WTC11 (cell line): ENCODE data around the gene ALOX15B. TPM values are rescaled to one million over a fixed set of nuclear protein-coding genes. Genes with fewer than 3 reads are reported as not detected.

ENCODE experiments used
- ARID4B ChIP-seq: sonication (generic); formaldehyde crosslinking; IDR thresholded peaks from 2 replicates; pipeline ENCODE4 v1.8.0; 2023; ENCODE audit warnings: missing genetic modification reagents, mild to moderate bottlenecking, borderline replicate concordance
- EMX1 ChIP-seq: fragments of 250-450 bp; sonication (Bioruptor Pico); IDR thresholded peaks from 2 replicates; pipeline ENCODE4 v1.8.0; 2021; ENCODE audit warnings: mild to moderate bottlenecking
- ESRRA ChIP-seq: sonication (generic); formaldehyde crosslinking; IDR thresholded peaks from 2 replicates; pipeline ENCODE4 v1.8.1; 2022; ENCODE audit warnings: mild to moderate bottlenecking, missing genetic modification reagents, borderline replicate concordance
- GABPB1 ChIP-seq: sonication (generic); formaldehyde crosslinking; IDR thresholded peaks from 2 replicates; pipeline ENCODE4 v1.8.1; 2023; ENCODE audit warnings: mild to moderate bottlenecking, missing genetic modification reagents
- GTF2I ChIP-seq: fragments of 250-450 bp; sonication (Bioruptor Pico); conservative IDR thresholded peaks from 2 replicates; pipeline ENCODE4 v1.4.0; 2021; ENCODE audit warnings: mild to moderate bottlenecking
- IRF1 ChIP-seq: sonication (generic); formaldehyde crosslinking; IDR thresholded peaks from 2 replicates; pipeline ENCODE4 v1.8.0; 2023; ENCODE audit warnings: missing genetic modification reagents
- JAZF1 ChIP-seq: fragments of 250-450 bp; sonication (Bioruptor Pico); IDR thresholded peaks from 2 replicates; pipeline ENCODE4 v1.9.0; 2021; ENCODE audit warnings: moderate library complexity, mild to moderate bottlenecking, inconsistent platforms
- MYBL2 ChIP-seq: sonication (generic); formaldehyde crosslinking; IDR thresholded peaks from 2 replicates; pipeline ENCODE4 v1.8.1; 2023; ENCODE audit warnings: mild to moderate bottlenecking, moderate library complexity, missing genetic modification reagents
- NFE2L1 ChIP-seq: sonication (generic); formaldehyde crosslinking; IDR thresholded peaks from 2 replicates; pipeline ENCODE4 v1.8.1; 2023; ENCODE audit warnings: missing genetic modification reagents
- NFYB ChIP-seq: sonication (generic); formaldehyde crosslinking; conservative IDR thresholded peaks from 2 replicates; pipeline ENCODE4 v1.8.0; 2022; ENCODE audit warnings: low read depth, missing genetic modification reagents
- NR1H2 ChIP-seq: sonication (generic); formaldehyde crosslinking; IDR thresholded peaks from 2 replicates; pipeline ENCODE4 v1.9.0; 2021; ENCODE audit warnings: mild to moderate bottlenecking, moderate library complexity, missing genetic modification reagents
- NR2C2 ChIP-seq: sonication (generic); formaldehyde crosslinking; IDR thresholded peaks from 2 replicates; pipeline ENCODE4 v1.8.0; 2022; ENCODE audit warnings: mild to moderate bottlenecking, missing genetic modification reagents
- SMAD3 ChIP-seq: sonication (generic); formaldehyde crosslinking; IDR thresholded peaks from 2 replicates; pipeline ENCODE4 v1.8.0; 2022; ENCODE audit warnings: missing genetic modification reagents, mild to moderate bottlenecking, borderline replicate concordance
- SOX15 ChIP-seq: fragments of 250-450 bp; sonication (Bioruptor Pico); IDR thresholded peaks from 2 replicates; pipeline ENCODE4 v1.9.0; 2021; ENCODE audit warnings: mild to moderate bottlenecking
- TEAD1 ChIP-seq: sonication (generic); formaldehyde crosslinking; IDR thresholded peaks from 2 replicates; pipeline ENCODE4 v1.8.0; 2022; ENCODE audit warnings: mild to moderate bottlenecking, missing genetic modification reagents
- ZBTB21 ChIP-seq: sonication (generic); formaldehyde crosslinking; IDR thresholded peaks from 2 replicates; pipeline ENCODE4 v1.8.1; 2023; ENCODE audit warnings: mild to moderate bottlenecking, missing genetic modification reagents, borderline replicate concordance
- ZNF232 ChIP-seq: sonication (generic); formaldehyde crosslinking; IDR thresholded peaks from 2 replicates; pipeline ENCODE4 v1.8.0; 2022; ENCODE audit warnings: mild to moderate bottlenecking, missing genetic modification reagents
- ZNF281 ChIP-seq: sonication (generic); formaldehyde crosslinking; IDR thresholded peaks from 2 replicates; pipeline ENCODE4 v1.8.0; 2023; ENCODE audit warnings: mild to moderate bottlenecking, missing genetic modification reagents
- total RNA-seq: library from RNA; stranded (reverse); gene quantifications from 3 replicates; pipeline ENCODE4 v1.2.3, GENCODE V29; 2021
- TF ChIP-seq, protein P1 (sequence below): sonication (generic); formaldehyde crosslinking; conservative IDR thresholded peaks from 2 replicates; pipeline ENCODE4 v1.8.1; 2022; ENCODE audit warnings: mild to moderate bottlenecking, missing genetic modification reagents
- TF ChIP-seq, protein P2 (sequence below): fragments of 250-450 bp; sonication (Bioruptor Pico); IDR thresholded peaks from 2 replicates; pipeline ENCODE4 v1.9.0; 2021; ENCODE audit warnings: mild to moderate bottlenecking, borderline replicate concordance

ALOX15B gene
- total RNA-seq, 1 experiment from 2014 or later = 0.22 TPM

DNA sequence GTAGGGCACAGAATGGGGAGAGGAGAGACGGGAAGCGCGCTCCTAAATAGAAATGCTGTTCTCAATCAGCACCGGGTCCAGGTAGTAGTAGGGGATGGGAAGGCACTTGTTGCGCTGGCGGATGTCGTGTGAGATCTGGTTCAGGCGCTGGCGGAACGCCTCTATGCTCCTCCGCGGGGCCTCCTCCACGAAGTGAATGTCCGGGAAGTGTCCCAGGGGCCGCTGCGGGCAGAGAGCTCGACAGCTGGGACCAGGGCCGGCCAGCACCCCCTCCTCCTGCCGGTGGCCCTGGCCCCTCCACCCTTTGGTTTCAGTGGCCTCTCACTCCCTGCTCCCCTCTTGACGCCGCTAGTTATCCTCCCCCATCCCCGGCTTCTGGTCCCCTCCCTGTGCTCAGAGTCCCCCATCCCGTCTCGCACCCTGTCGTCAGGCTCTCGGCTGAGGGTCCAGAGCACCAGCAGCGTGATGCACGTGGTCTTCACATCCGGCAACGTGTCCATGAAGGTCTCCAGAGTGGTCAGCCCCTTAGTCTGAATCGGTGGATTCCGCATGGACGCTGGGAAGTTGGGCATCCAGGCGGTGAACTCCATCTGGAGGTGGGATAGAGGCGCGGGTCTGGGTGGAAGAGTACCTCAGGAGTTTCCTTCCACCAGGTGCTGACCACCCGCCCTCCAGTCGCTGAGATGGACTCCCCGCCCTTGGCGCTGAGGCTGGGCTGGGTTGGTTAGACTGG, 34.0 kb downstream of the ALOX15B start (continued):
- TF ChIP-seq ESRRA (CRISPR knock-in tag) (no peak), GTF2I (CRISPR knock-in tag) (no peak), NFE2L1 (CRISPR knock-in tag) (no peak), ZBTB21 (CRISPR knock-in tag) (no peak), IRF1 (CRISPR knock-in tag) (no peak), EMX1 (CRISPR knock-in tag) (no peak), GABPB1 (CRISPR knock-in tag) (no peak), ARID4B (no peak; the same call in 1 of the 2 replicates), NR2C2 (CRISPR knock-in tag) (peak; percentile 44; the same call in 1 of the 2 replicates), TEAD1 (peak; percentile 15; the same call in 1 of the 2 replicates), JAZF1 (CRISPR knock-in tag) (no peak), NFYB (CRISPR knock-in tag) (no peak), SOX15 (no peak), MYBL2 (CRISPR knock-in tag) (no peak), NR1H2 (CRISPR knock-in tag) (no peak), SMAD3 (CRISPR knock-in tag) (no peak), ZNF281 (peak; percentile 77), ZNF232 (CRISPR knock-in tag) (no peak)
- TF ChIP-seq, protein P1, sequence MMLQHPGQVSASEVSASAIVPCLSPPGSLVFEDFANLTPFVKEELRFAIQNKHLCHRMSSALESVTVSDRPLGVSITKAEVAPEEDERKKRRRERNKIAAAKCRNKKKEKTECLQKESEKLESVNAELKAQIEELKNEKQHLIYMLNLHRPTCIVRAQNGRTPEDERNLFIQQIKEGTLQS (CRISPR knock-in tag) = no peak
- TF ChIP-seq, protein P2, sequence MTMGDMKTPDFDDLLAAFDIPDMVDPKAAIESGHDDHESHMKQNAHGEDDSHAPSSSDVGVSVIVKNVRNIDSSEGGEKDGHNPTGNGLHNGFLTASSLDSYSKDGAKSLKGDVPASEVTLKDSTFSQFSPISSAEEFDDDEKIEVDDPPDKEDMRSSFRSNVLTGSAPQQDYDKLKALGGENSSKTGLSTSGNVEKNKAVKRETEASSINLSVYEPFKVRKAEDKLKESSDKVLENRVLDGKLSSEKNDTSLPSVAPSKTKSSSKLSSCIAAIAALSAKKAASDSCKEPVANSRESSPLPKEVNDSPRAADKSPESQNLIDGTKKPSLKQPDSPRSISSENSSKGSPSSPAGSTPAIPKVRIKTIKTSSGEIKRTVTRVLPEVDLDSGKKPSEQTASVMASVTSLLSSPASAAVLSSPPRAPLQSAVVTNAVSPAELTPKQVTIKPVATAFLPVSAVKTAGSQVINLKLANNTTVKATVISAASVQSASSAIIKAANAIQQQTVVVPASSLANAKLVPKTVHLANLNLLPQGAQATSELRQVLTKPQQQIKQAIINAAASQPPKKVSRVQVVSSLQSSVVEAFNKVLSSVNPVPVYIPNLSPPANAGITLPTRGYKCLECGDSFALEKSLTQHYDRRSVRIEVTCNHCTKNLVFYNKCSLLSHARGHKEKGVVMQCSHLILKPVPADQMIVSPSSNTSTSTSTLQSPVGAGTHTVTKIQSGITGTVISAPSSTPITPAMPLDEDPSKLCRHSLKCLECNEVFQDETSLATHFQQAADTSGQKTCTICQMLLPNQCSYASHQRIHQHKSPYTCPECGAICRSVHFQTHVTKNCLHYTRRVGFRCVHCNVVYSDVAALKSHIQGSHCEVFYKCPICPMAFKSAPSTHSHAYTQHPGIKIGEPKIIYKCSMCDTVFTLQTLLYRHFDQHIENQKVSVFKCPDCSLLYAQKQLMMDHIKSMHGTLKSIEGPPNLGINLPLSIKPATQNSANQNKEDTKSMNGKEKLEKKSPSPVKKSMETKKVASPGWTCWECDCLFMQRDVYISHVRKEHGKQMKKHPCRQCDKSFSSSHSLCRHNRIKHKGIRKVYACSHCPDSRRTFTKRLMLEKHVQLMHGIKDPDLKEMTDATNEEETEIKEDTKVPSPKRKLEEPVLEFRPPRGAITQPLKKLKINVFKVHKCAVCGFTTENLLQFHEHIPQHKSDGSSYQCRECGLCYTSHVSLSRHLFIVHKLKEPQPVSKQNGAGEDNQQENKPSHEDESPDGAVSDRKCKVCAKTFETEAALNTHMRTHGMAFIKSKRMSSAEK (CRISPR knock-in tag) = no peak
